HEK293 (cell line): ENCODE results near the gene EXOC2.

Experiments used
- CTCF ChIA-PET: fragments of 350-600 bp; formaldehyde crosslinking; extraction: SDS; loops from one replicate; lab custom pipeline; 2021; ENCODE audit warnings: antibody characterized with exemption; lab: Yijun Ruan, JAX
- POLR2A ChIA-PET: fragments of 300-600 bp; formaldehyde crosslinking; extraction: SDS; loops from one replicate; lab custom pipeline; 2020; ENCODE audit warnings: antibody characterized with exemption, inconsistent platforms; lab: Yijun Ruan, JAX
- H3K27ac ChIP-seq: fragments of 200-500 bp; sonication (Bioruptor generic); 2 replicates; pipeline ENCODE4 v1.5.1; 2014; ENCODE audit warnings: low read depth, low read length, control low read depth, inconsistent platforms; ENCODE audit errors: extremely low read depth
- H3K36me3 ChIP-seq, 2 experiments: fragments of 200-500 bp in 1 of 2; sonication (Bioruptor generic) in 1 of 2; 1 replicate in 1 of 2; 2 replicates in 1 of 2; pipeline ENCODE4 v1.5.1; 2014 to 2017; ENCODE audit warnings: inconsistent platforms in 2 of 2, low read length in 2 of 2; ENCODE audit not compliant: control insufficient read depth in 2 of 2, insufficient read depth in 1 of 2
- H3K4me1 ChIP-seq: fragments of 200-500 bp; sonication (Bioruptor generic); 2 replicates; pipeline ENCODE4 v1.5.1; 2014; ENCODE audit warnings: mild to moderate bottlenecking, low read length, inconsistent platforms; ENCODE audit not compliant: control insufficient read depth, insufficient read depth
- H3K4me3 ChIP-seq: 2 replicates; pipeline ENCODE4 v1.5.1; 2011; ENCODE audit warnings: low read depth, mild to moderate bottlenecking, control low read depth, low read length, moderate library complexity
- H3K9me3 ChIP-seq: fragments of 200-500 bp; sonication (Bioruptor generic); 2 replicates; pipeline ENCODE4 v1.5.1; 2014; ENCODE audit warnings: low read depth, low read length, inconsistent platforms; ENCODE audit not compliant: control insufficient read depth, insufficient read depth
- BCL11B ChIP-seq: fragments of 450-650 bp; formaldehyde crosslinking; IDR thresholded peaks from 2 replicates; pipeline ENCODE4 v1.5.1; 2016; ENCODE audit warnings: low read depth, missing biosample characterization, missing genetic modification characterization
- KLF8 ChIP-seq: fragments of 450-650 bp; formaldehyde crosslinking; IDR thresholded peaks from 2 replicates; pipeline ENCODE4 v1.5.1; 2016; ENCODE audit warnings: missing biosample characterization, missing genetic modification characterization
- MEIS1 ChIP-seq: sonication (generic); formaldehyde crosslinking; IDR thresholded peaks from 2 replicates; pipeline ENCODE4 v1.8.1; 2022; ENCODE audit warnings: missing genetic modification reagents, mild to moderate bottlenecking, borderline replicate concordance
- OVOL3 ChIP-seq: fragments of 450-650 bp; formaldehyde crosslinking; IDR thresholded peaks from 2 replicates; pipeline ENCODE4 v1.5.1; 2016; ENCODE audit warnings: missing biosample characterization, missing genetic modification characterization
- ZBTB26 ChIP-seq: fragments of 450-650 bp; formaldehyde crosslinking; optimal IDR thresholded peaks from 2 replicates; pipeline ENCODE3; 2016; ENCODE audit warnings: missing biosample characterization, mild to moderate bottlenecking, missing genetic modification characterization
- ZNF169 ChIP-seq: fragments of 450-650 bp; formaldehyde crosslinking; IDR thresholded peaks from 2 replicates; pipeline ENCODE4 v1.5.1; 2016; ENCODE audit warnings: missing biosample characterization, missing genetic modification characterization
- ZNF223 ChIP-seq: fragments of 450-650 bp; formaldehyde crosslinking; IDR thresholded peaks from 2 replicates; pipeline ENCODE4 v1.5.1; 2016; ENCODE audit warnings: missing biosample characterization, missing genetic modification characterization
- ZNF23 ChIP-seq: fragments of 450-650 bp; formaldehyde crosslinking; IDR thresholded peaks from 2 replicates; pipeline ENCODE4 v1.5.1; 2016; ENCODE audit warnings: missing biosample characterization, missing genetic modification characterization, borderline replicate concordance
- ZNF248 ChIP-seq: fragments of 450-650 bp; formaldehyde crosslinking; IDR thresholded peaks from 2 replicates; pipeline ENCODE4 v1.5.1; 2017; ENCODE audit warnings: missing biosample characterization, missing genetic modification characterization
- ZNF280C ChIP-seq: fragments of 450-650 bp; formaldehyde crosslinking; IDR thresholded peaks from 2 replicates; pipeline ENCODE4 v1.5.1; 2016; ENCODE audit warnings: missing biosample characterization, missing genetic modification characterization
- ZNF302 ChIP-seq: fragments of 450-650 bp; formaldehyde crosslinking; IDR thresholded peaks from 2 replicates; pipeline ENCODE4 v1.5.1; 2016; ENCODE audit warnings: missing biosample characterization, missing genetic modification characterization, low read depth
- ZNF341 ChIP-seq: fragments of 450-650 bp; formaldehyde crosslinking; IDR thresholded peaks from 2 replicates; pipeline ENCODE4; 2016; ENCODE audit warnings: low read depth, missing biosample characterization, missing genetic modification characterization
- ZNF354C ChIP-seq: fragments of 450-650 bp; formaldehyde crosslinking; IDR thresholded peaks from 2 replicates; pipeline ENCODE4 v1.5.1; 2016; ENCODE audit warnings: missing biosample characterization, missing genetic modification characterization, low read depth, borderline replicate concordance
- ZNF768 ChIP-seq: fragments of 450-650 bp; formaldehyde crosslinking; IDR thresholded peaks from 2 replicates; pipeline ENCODE4 v1.5.1; 2018; ENCODE audit warnings: missing biosample characterization, mild to moderate bottlenecking, missing genetic modification characterization
- ZNF785 ChIP-seq: fragments of 450-650 bp; formaldehyde crosslinking; IDR thresholded peaks from 2 replicates; pipeline ENCODE4 v1.5.1; 2016; ENCODE audit warnings: missing biosample characterization, missing genetic modification characterization
- TF ChIP-seq, protein P1 (sequence below): fragments of 450-650 bp; formaldehyde crosslinking; IDR thresholded peaks from 2 replicates; pipeline ENCODE4 v1.5.1; 2016; ENCODE audit warnings: missing biosample characterization, missing genetic modification characterization
- TF ChIP-seq, protein P2 (sequence below): fragments of 450-650 bp; formaldehyde crosslinking; IDR thresholded peaks from 2 replicates; pipeline ENCODE4 v1.5.1; 2016; ENCODE audit warnings: missing biosample characterization, missing genetic modification characterization
- TF ChIP-seq, protein P3 (sequence below): fragments of 450-650 bp; formaldehyde crosslinking; IDR thresholded peaks from 2 replicates; pipeline ENCODE4 v1.5.1; 2016; ENCODE audit warnings: missing biosample characterization, missing genetic modification characterization
- TF ChIP-seq, protein P4 (sequence below): fragments of 450-650 bp; formaldehyde crosslinking; IDR thresholded peaks from 2 replicates; pipeline ENCODE4; 2016; ENCODE audit warnings: missing biosample characterization, missing genetic modification characterization
- TF ChIP-seq, protein P5 (sequence below): fragments of 450-650 bp; formaldehyde crosslinking; IDR thresholded peaks from 2 replicates; pipeline ENCODE4 v1.5.1; 2017; ENCODE audit warnings: missing biosample characterization, mild to moderate bottlenecking, missing genetic modification characterization, moderate library complexity

The EXOC2 gene

GRCh38 chr6:712805-713204, 19.9 kb upstream of the EXOC2 start:
- ChIA-PET POLR2A (no interaction called here), CTCF (no interaction called here)
- H3K27ac ChIP-seq, result no peak overlapping the region
- TF ChIP-seq ZNF280C (tag by site-specific recombination) (no peak), ZBTB26 (tag by site-specific recombination) (no peak), ZNF785 (no peak), ZNF341 (tag by site-specific recombination) (no peak), ZNF223 (tag by site-specific recombination) (no peak), ZNF248 (tag by site-specific recombination) (no peak), BCL11B (tag by site-specific recombination) (no peak), ZNF23 (tag by site-specific recombination) (no peak), OVOL3 (tag by site-specific recombination) (no peak), KLF8 (no peak), ZNF768 (tag by site-specific recombination) (no peak), ZNF302 (tag by site-specific recombination) (no peak), MEIS1 (CRISPR knock-in tag) (no peak), ZNF169 (tag by site-specific recombination) (no peak), ZNF354C (tag by site-specific recombination) (no peak)
- TF ChIP-seq, protein P1, sequence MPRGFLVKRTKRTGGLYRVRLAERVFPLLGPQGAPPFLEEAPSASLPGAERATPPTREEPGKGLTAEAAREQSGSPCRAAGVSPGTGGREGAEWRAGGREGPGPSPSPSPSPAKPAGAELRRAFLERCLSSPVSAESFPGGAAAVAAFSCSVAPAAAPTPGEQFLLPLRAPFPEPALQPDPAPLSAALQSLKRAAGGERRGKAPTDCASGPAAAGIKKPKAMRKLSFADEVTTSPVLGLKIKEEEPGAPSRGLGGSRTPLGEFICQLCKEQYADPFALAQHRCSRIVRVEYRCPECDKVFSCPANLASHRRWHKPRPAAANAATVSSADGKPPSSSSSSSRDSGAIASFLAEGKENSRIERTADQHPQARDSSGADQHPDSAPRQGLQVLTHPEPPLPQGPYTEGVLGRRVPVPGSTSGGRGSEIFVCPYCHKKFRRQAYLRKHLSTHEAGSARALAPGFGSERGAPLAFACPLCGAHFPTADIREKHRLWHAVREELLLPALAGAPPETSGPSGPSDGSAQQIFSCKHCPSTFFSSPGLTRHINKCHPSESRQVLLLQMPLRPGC (tag by site-specific recombination), result no peak
- TF ChIP-seq, protein P2, sequence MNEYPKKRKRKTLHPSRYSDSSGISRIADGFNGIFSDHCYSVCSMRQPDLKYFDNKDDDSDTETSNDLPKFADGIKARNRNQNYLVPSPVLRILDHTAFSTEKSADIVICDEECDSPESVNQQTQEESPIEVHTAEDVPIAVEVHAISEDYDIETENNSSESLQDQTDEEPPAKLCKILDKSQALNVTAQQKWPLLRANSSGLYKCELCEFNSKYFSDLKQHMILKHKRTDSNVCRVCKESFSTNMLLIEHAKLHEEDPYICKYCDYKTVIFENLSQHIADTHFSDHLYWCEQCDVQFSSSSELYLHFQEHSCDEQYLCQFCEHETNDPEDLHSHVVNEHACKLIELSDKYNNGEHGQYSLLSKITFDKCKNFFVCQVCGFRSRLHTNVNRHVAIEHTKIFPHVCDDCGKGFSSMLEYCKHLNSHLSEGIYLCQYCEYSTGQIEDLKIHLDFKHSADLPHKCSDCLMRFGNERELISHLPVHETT (tag by site-specific recombination), result no peak
- TF ChIP-seq, protein P3, sequence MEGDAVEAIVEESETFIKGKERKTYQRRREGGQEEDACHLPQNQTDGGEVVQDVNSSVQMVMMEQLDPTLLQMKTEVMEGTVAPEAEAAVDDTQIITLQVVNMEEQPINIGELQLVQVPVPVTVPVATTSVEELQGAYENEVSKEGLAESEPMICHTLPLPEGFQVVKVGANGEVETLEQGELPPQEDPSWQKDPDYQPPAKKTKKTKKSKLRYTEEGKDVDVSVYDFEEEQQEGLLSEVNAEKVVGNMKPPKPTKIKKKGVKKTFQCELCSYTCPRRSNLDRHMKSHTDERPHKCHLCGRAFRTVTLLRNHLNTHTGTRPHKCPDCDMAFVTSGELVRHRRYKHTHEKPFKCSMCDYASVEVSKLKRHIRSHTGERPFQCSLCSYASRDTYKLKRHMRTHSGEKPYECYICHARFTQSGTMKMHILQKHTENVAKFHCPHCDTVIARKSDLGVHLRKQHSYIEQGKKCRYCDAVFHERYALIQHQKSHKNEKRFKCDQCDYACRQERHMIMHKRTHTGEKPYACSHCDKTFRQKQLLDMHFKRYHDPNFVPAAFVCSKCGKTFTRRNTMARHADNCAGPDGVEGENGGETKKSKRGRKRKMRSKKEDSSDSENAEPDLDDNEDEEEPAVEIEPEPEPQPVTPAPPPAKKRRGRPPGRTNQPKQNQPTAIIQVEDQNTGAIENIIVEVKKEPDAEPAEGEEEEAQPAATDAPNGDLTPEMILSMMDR, result no peak
- TF ChIP-seq, protein P4, sequence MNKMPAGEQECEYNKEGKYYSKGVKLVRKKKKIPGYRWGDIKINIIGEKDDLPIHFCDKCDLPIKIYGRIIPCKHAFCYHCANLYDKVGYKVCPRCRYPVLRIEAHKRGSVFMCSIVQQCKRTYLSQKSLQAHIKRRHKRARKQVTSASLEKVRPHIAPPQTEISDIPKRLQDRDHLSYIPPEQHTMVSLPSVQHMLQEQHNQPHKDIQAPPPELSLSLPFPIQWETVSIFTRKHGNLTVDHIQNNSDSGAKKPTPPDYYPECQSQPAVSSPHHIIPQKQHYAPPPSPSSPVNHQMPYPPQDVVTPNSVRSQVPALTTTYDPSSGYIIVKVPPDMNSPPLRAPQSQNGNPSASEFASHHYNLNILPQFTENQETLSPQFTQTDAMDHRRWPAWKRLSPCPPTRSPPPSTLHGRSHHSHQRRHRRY (tag by site-specific recombination), result no peak
- TF ChIP-seq, protein P5, sequence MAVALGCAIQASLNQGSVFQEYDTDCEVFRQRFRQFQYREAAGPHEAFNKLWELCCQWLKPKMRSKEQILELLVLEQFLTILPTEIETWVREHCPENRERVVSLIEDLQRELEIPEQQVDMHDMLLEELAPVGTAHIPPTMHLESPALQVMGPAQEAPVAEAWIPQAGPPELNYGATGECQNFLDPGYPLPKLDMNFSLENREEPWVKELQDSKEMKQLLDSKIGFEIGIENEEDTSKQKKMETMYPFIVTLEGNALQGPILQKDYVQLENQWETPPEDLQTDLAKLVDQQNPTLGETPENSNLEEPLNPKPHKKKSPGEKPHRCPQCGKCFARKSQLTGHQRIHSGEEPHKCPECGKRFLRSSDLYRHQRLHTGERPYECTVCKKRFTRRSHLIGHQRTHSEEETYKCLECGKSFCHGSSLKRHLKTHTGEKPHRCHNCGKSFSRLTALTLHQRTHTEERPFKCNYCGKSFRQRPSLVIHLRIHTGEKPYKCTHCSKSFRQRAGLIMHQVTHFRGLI (tag by site-specific recombination), result no peak
- H3K36me3 ChIP-seq, result no peaks in the 10 kb centered on the region
- H3K4me3 ChIP-seq, result no peak overlapping the region
- no peaks in the 10 kb centered on the region for H3K9me3 ChIP-seq
- H3K4me1 ChIP-seq, result peaks cover 16% of the 10 kb centered on the region
